HG03139 (cell line): Measurements from ENCODE around the gene APBA2.

Experiments
- ATAC-seq: cut with Tn5 transposase; IDR thresholded peaks from one replicate; pipeline ENCODE4 v1.9.1; 2021; ENCODE audit not compliant: unreplicated experiment

The APBA2 gene

DNA sequence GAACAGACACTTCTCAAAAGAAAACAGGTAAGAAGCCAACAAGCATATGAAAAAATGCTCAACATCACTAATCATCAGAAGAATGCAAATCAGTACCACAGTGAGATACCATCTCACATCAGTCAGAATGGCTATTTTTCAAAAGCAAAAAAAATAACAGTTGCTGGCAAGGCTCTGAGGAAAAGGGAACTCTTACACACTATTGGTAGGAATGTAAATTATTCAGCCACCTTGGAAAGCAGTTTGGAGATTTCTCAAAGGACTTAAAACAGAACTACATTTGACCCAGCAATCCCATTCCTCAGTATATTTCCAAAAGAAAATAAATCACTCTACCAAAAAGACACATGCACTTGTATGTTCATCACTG is 95.6 kb downstream of the APBA2 start:
- no peak for ATAC-seq

DNA sequence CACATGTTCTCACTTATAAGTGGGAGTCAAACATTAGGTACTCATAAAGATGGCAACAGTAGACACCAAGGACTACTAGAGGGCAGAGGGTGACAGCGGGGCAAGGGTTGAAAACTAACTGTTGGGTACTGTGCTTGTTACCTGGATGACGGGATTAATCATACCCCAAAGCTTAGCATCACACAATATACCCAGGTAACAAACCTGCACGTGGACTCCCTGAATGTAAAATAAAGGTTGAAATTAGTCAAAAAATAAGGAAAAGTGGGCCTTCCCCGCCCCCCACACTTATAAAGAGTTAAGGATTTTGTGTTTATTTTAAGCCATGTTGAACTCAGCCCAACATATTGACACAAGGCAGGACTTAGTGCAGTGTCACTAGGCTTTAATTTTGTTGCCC is 96.1 kb downstream of the APBA2 start:
- no peak for ATAC-seq

DNA sequence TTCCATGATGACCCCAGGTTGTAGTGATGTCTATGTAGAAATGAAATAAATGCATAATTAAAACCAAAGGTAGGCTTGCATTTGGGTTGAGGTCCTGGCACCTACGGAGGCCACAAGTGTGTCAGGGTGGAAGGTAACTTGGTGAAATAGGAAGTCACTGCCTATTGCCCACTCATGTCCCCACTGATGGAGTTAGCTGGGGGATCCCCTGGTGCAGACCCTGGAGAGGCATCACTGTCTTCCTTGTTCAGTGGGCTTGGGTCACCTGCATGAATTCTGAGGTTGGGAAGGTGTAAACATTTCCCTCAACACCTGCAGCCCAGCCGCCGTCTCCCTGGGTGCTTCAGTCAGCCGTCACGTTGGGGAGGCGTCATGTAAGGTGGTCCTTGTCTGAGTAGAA is 97.1 kb downstream of the APBA2 start:
- no peak for ATAC-seq

DNA sequence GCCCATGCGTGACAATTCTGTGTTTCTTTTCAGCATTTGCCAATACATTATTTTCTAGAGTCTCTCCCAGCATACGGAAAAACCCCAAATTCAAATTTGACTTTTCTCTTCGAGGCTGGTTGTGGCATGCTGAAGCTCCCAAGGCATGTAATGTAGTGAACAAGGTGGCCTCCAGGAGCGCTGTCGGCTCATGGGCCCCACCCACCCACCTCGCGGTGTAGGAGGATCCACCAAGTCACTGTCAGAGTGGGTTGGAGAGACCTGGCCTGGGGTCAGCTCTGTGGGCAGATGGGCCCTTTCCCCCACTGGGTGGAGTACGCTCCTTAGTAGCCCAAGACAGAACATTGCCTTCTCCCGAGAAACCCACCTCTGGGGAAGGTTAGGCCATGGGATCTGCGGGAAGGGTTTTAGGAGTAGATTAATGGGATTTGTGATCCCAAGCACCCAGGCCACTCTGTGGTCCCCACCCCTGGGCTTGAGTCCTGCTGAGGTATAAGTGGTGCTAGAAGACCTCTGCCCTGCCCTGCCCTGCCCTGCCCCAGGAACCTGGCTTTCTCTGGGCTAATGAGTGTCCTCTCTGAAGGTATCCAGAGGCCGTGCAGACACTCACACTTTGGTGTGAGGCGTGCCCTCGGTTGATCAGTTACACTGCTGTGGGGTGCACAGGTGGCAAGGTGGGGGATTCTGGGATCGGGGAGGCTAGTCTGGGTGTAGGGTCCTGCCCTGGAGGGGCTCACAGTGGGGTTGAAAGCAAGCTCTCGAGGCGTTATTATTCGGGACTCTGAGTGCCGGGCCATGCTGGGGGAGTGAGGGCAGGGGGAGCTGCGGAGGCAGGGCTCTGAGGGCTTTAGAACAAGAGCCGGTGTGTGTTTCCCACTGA is 97.9 kb downstream of the APBA2 start:
- ATAC-seq: no peak

DNA sequence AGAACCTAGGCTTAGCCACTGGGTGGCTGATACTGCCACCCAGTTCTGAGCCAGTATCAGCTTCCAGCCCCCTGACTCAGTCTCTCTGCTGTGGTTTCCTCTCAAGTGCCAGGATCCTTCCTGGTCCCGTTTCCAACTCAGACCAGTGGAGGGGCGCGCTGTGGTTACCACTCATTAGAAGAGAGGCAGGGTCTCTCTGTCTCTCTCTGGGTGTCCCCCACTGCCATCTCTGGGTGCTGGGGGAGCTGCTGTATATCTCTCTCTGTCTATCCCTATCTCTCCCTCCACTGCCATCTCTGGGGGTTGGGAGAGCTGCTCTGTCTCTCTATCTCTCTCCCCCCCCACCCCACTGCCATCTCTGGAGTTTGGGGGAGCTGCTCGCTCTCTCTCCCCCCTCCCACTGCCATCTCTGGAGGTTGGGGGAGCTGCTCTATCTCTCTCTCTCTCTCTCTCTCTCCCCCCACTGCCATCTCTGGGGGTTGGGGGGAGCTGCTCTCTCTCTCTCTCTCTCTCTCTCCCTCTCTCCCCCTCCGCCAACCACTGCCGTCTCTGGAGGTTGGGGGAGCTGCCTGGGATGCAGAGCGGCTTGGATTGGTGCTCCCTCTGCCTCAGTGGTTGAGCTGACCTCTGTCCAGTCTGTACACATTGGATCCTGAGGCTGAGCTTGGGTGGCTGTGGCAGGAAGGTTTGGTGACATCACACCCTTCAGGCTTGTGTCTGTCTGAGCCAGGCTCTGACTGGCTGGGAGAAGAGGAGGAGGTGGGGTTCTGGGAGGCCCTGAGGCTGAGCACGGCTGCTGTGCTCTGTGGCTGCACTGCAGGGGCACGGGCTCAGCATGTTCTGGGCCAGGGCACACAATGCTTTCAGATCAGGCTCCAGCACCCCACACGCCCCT is 98.9 kb downstream of the APBA2 start:
- no peak for ATAC-seq

DNA sequence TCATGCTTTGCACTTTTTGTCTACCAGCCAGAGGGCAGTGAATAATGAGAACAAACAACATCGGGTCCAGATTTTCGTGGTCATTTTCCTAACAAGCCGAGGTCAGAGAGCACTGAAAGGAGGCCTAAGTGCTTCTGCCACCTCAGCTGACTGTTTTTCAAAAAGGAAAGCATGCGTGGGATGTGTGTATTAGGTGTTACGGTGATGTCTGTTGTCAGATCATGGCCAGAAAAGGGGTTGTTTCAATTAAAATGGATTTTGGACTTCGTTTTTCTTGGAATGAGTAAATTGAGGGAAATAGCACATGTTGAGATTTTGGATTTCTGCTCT is 99.5 kb downstream of the APBA2 start:
- ATAC-seq: no peak

DNA sequence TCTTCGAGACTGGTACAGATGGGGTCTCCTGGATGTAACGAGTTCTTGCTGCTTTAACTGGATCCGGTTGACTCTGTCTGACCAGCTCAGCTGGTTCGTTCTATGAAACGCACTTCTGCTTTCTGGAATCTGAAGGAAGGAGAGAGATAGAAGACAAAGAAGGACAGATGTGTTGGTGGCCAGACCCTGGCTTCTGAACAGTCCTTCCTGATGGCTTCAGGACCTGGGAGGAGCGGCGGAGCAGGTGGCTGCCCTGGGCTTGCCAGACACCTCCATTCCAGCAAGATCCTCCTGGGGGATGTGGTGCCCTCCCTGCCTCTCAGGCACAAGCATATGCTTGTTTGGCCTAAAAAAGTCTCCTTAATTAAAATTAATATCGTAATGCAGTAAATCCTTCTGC is 99.9 kb downstream of the APBA2 start:
- no peak for ATAC-seq

DNA sequence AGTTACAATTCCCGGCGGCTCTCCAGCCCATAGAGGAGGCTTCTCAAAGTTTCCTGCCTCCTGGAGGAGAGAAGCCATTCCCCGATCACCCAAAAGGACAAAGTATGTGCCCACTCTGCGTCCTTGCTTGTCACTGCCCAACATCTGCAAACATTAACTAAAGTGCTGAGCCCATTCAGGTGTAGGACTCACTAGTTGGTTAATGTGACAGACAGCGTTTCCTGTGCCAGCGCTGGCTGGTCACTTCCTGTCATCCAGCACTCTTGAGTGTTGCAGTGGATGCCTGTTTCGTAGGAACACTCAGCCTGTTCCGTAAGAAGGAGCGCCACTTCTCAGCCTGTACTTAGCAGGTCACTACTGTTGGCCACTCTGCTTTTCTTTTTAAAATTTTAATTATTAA is 100.3 kb downstream of the APBA2 start:
- no peak for ATAC-seq

DNA sequence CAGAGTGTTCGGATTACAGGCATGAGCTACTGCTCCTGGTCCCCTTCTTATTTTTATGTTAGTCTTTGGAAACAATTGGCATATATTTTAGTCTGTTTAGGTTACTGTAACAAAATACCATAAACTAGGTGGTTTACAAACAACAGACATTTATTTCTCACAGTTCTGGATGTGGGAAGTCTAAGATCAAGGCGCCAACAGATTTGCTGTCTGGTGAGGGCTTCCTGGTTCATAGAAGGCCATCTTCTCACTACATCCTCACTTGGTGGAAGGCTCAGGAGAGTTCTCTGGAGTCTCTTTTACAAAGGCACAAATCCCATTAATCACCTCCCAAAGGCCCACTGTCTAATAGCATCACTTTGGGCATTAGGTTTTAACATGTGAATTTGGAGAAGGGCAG is 101.0 kb downstream of the APBA2 start:
- no peak for ATAC-seq

DNA sequence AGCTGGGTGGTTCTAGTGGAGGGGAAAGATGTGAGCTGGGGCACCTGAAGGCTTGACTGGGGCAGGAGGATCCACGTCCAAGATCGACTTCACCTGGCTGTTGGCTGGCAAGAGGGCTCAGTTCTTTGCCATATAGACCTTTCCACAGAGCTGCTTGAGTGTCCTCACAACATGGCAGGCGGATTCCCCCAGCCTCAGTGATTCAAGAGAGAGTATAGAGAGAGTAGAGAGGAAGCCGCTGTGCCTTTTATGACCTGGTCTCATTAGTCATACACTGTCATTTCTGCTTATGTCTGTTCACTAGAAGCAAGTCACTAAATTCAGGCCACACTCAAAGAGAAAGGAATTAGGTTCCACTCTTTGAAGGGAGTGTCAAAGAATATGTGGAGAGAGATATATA is 101.6 kb downstream of the APBA2 start:
- no peak for ATAC-seq

DNA sequence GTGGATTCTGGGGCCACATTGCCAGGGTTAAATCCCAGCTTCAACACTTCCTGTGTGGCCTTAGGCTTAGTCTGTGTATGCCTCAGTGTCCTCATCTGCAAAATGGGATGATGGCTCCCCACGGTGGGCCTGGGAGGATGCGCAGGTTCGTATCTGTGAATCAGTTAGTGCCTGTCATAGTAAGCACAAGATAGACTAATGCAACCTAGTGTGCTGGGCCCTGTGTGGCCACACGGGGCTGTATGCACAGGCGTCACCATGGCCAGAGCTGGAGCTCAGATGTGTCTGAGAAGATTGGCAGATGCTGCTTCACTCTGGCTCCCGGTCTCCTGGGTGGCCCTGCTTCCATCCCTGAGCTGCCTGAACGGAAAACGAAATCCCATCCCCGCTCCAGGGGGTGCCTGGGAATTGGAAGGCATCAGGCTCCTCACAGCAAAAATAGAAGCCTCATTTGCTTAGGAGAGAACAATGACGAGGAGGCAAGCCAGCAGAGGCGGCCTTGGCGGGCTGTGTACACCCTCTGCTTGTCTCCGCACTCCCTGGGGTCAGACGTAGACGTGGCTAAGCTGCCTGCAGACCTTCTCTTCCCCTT is 103.6 kb downstream of the APBA2 start:
- no peak for ATAC-seq

DNA sequence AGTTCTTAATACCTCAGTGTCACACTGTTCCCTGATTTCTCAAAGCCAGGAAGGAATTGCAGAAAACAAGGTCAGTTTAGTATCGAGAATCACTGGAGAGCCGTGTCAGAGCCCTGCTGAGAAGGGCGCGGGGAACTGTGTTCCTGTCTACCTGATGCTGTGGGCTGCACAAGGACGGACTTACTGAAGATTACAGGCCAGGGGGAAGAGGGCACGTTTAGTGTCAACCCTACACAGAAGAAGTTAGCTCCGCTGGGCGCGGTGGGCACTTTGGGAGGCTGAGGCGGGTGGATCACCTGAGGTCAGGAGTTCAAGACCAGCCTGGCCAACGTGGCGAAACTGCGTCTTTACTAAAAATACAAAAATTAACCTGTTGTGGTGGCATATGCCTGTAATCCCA is 104.1 kb downstream of the APBA2 start:
- ATAC-seq: no peak

DNA sequence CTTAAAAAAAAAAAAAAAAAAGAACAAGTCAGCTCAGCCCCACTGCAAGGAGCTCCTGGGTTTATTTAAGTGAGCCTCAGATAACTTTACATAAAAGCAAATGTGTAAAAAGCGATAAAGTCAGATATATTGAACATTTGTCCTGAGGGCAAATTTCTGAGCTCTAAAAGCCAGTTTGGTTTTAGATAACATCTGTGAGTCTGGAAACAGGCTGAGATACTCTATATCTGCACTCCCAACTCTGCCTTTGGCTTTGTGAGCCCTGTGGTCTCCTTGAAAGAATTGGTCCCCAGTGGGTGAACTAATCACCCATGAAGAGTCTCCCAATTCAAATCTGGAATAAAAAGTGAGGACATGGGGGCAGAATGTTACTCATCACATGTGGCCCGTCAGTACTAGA is 104.6 kb downstream of the APBA2 start:
- no peak for ATAC-seq

DNA sequence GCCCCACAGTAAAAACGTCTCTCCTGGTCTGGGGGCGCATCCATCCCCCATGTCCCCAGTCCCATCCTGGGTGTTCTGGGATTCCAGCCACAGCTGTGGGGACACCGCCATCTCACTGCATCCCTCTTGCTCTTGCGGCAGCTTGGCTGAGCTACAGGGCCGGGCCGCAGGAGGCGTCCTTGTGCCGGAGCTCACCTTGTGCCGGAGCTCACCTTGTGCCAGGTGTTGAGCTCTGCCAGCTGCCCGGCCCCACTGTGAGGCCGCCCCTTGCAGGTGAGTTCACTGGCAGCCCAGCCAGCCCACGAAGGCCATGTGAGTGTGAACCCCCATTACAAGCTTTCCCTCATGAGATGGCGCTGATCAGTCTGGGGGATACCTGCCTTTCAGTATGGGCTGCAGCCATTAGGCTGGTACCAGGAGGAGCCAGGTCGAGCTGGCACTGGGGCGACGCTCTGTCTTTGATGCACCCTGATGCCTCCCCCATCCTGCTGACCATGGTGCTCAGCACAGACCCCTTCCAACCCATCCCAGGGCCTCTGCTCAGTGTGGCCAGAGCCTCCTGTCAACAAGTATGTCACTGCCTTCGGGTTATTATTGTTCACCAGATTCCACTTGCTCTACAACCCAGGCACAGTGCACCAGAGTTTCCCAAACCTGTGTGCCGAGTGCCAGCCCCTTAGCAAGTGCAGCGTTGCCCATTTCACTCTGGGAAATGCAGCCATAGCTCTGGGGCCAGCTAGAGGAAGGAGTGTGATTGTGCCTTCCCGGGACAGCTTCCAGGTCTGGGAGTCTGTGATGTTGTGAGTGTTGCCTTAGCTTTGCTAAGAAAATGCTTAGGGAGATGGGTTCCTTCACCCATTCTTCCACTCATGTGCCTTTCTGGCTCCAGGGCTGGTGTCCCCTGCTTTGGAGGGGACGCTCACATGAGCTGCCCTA is 105.7 kb downstream of the APBA2 start:
- ATAC-seq: no peak

DNA sequence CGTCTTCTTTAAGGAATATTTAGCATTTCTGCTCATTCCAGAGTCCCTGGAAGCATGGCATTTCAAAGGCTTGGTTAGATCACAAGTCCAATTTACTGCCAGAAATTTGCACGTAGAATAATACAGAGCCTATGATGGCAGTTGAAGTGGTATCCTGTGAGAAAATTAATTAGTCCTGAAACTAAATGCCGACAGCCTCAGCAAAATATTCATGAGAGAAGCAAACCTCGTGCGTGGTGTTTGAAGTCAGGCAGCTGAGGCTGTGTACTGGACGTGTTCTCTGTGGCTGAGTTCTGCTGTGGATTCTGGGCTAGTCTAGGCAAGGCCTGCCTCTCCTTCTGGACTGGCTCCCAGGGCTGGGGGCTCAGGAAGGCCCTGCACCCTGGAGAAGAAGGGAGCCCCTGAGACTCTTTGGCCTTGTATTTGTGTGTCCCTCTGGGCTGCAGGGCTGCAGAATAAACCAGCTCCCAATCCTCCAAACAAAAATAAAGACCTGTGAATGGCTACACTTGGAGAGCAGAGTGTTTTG is 106.6 kb downstream of the APBA2 start:
- no peak for ATAC-seq

DNA sequence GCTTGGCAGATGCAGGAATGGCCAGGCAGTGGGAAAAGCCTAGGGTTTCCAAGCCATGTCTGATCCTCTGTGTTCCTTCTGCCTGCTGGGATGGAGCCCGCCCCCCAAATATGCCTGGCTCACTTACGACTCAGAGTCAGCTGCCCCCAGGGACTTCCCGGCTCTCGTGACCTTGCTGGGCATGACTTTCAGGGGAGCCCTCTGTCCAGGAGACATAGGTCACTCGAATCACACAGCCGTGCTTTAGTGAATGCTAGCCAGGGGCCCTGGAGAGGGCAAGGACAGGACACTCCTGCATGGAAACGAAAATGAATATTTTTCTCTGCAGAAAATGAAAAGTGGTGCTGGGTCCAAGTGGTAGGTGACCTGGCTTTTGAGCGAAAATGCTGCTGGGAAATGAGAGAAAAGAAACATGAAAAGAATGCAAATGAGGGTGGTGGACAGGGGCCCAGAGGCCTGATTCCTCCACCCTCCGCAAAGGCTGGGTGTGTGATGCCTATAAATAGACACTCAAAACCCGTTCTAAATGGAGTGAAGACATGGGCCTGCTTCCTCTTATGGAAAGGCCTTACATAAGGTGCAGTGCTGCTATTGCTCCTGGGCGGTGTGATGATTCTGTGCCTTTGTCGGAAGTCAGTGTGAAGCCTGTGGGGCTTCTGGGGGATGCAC is 107.4 kb downstream of the APBA2 start:
- ATAC-seq: no peak

DNA sequence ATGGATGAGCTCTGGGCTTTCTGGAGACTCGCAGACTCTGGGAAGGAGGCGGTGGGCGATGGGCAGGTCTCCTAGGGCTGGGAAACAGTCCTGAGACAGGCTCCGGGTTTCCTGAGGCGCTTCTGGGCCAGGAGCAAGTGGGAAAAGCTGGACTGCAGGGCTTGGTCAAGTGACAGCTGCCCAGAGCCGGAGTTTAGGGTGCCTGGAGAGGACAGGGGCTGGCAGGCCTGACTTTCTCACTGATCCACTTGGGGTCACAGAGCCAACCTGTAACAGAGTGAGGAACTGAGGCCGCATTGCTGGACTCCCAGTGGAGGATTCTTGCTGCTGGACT is 107.9 kb downstream of the APBA2 start:
- ATAC-seq: no peak

DNA sequence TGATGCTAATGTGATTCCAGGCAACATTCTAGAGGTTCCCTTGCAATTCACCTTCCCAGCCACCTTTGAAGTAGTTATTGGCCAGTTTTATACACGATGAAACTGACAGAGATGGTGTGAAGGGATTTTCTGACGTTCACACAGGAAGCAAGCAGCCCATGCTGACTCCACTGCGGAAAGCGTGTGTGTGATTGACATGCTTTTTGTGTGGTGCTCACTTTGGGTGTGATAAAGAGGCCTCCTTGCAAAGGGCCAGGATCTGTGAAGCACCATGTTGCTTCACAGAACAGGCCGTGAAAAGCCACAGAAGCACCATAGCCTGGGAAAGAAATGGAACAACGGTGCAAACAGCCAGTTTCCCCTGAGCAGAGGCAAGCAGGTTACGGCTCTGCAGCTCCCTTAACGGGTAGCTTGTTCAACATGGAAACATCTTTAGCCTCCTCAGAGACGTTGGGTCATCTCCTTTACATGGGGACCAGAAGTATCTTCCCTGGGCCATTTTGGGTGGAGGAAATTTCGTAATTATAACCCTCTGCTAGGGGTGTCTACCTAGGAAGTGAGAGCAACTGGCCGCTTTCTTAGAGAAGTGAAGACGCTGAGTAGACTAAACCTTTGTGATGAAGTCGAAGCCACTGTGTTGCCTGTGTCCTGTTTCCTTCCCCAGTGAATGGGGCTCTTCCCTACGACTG is 108.5 kb downstream of the APBA2 start:
- ATAC-seq: no peak

DNA sequence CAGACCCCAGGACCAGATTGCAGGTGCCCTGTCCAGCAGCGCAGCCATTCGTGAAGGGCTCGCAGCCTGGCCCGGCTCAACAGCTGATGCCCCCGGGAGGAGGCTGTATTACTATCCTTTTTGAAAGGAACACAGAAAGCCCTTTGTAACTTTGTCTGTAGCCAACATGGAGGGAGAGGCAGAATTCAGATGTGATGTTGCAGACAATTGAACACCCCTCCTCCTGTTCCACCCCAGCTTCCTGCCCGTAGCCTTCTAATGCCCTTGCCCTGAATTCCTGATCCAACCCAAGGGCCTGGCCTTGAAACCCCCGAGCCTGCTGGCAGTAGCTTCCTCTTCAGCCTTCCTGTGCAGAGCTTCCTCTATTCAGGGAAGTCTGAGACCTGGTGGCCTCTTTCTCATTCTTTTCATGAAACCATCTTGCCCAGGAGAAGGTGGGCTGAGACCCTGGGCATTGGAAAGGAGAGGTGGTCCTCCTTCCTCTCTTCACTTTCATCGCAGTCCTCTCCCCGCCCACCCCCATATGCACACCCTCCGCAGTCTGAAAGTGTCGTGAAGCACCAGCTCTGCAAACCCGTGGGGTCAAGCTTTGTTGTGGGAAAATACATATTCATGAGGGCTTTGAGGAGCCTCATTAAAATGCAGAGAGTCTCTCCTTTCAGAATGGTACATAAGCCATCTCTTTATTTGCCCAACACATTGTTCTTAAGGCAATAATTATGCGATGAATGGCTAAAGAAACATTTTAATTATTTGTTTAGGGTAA is 109.2 kb downstream of the APBA2 start:
- ATAC-seq: no peak
